ENCODE measurements around the gene OR2AT4. TPM values are rescaled to one million over a fixed set of nuclear protein-coding genes. Genes with fewer than 3 reads are reported as not detected.

The OR2AT4 gene
- total and polyA plus RNA-seq, 2 of the 8 experiments (the other 6 are each of a cell fraction or from before 2014, with no cell fraction given), result not detected

DNA sequence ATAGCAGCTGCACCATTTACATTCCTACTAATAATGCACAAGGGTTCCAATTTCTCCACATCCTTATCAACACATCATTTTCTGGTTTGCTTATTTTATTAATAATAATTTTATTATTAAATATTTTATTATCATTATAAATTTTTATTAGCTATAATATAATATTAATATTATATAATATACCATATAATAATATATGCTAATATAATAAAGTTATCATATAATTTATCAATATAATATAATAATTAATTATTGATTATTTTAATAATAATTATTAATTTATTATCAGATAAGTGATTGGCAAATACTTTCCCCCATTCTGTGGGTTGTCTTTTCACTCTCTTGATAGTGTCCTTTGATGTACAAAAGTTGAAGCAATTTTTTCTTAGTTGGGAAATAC is 27.7 kb downstream of the OR2AT4 start:
- Histone ChIP-seq H2BK12ac (ENCODE audit: low read depth, low read length) (no peak overlapping the region), H3K23ac (ENCODE audit: insufficient read length) (no peak overlapping the region), H3K56ac (replicated peaks; ENCODE audit: insufficient read length, low read depth, low read length) (no peak overlapping the region), H3K4me2 (ENCODE audit: insufficient read depth in 1 of 2, low read depth in 2 of 2, low read length in 2 of 2) (no peak overlapping the region), H3K36me3 (ENCODE audit: control insufficient read depth in 2 of 4, insufficient read depth in 4 of 4, low read length in 3 of 4) (no peaks in the 10 kb centered on the region), H2BK15ac (ENCODE audit: low read length) (no peak overlapping the region), H3K9me3 (ENCODE audit: insufficient read depth in 2 of 2, low read depth in 1 of 2, low read length in 1 of 2) (no peaks in the 10 kb centered on the region), H3K79me1 (ENCODE audit: low read depth, low read length) (no peaks in the 10 kb centered on the region), H3K4me1 (replicated peaks in 1 of 4; ENCODE audit: control insufficient read depth in 3 of 4, insufficient read depth in 4 of 4, low read length in 3 of 4) (peaks cover 0 to 2% (median 0%) of the 10 kb centered on the region in 4 experiments; a peak in 1 of 7 replicates), H4K8ac (ENCODE audit: extremely low read depth, insufficient read depth, low read length) (no peak overlapping the region), H3K79me2 (ENCODE audit: control insufficient read depth in 1 of 2, insufficient read depth in 2 of 2, low read length in 2 of 2) (no peaks in the 10 kb centered on the region), H4K5ac (ENCODE audit: insufficient read length, low read depth, low read length) (no peak overlapping the region), H2AFZ (ENCODE audit: low read length) (no peak overlapping the region), H2BK5ac (ENCODE audit: low read depth, low read length) (no peak overlapping the region), H3K18ac (ENCODE audit: extremely low read depth, low read length) (no peak overlapping the region), H3K4ac (replicated peaks; ENCODE audit: insufficient read length, low read depth, low read length) (no peak overlapping the region), H3K4me3 (ENCODE audit: extremely low read depth in 1 of 4, insufficient read depth in 2 of 4, low read depth in 3 of 4, low read length in 4 of 4) (no peak overlapping the region), H3K23me2 (ENCODE audit: low read depth, low read length) (no peaks in the 10 kb centered on the region), H3K9ac (replicated peaks in 1 of 4; ENCODE audit: extremely low read depth in 1 of 4, low read depth in 3 of 4, low read length in 3 of 4) (no peak overlapping the region), H4K20me1 (replicated peaks in 1 of 2; ENCODE audit: control insufficient read depth in 1 of 2, insufficient read depth in 2 of 2, low read length in 2 of 2) (no peaks in the 10 kb centered on the region), H4K91ac (replicated peaks; ENCODE audit: insufficient read length, low read length) (no peak overlapping the region), H3K27me3 (replicated peaks in 1 of 4; ENCODE audit: control insufficient read depth in 3 of 4, extremely low read depth in 1 of 4, insufficient read depth in 3 of 4, low read length in 3 of 4) (no peaks in the 10 kb centered on the region), H2BK20ac (ENCODE audit: low read length) (no peak overlapping the region), H3K27ac (ENCODE audit: low read depth, low read length) (no peak overlapping the region), H2AK5ac (ENCODE audit: low read depth, low read length) (no peak overlapping the region), H3K14ac (ENCODE audit: insufficient read length) (no peak overlapping the region), H2BK120ac (replicated peaks; ENCODE audit: low read depth, low read length) (no peak overlapping the region)
- POLR2A ChIA-PET (ENCODE audit: partially characterized antibody), result no interaction called here
- no peak for DNase-seq (ENCODE audit: low read depth in 1 of 2, low spot score in 2 of 2)
- CTCF ChIA-PET (ENCODE audit: partially characterized antibody), result interaction anchor here (0.8 to 1.3 kb wide), 4 partner anchors 37 to 70 kb away, joined by 3 to 8 read pairs (median 4); no protein-coding TSS in a partner anchor
- FAIRE-seq, result no peak
- TF ChIP-seq ASH2L (IDR thresholded peaks at IDR 0.05; ENCODE audit: low read length), result no peak
- no peak for TF ChIP-seq NANOG (IDR thresholded peaks at IDR 0.05; ENCODE audit: insufficient read depth, low read depth, low read length, poor library complexity, severe bottlenecking)
- TF ChIP-seq, protein P1, sequence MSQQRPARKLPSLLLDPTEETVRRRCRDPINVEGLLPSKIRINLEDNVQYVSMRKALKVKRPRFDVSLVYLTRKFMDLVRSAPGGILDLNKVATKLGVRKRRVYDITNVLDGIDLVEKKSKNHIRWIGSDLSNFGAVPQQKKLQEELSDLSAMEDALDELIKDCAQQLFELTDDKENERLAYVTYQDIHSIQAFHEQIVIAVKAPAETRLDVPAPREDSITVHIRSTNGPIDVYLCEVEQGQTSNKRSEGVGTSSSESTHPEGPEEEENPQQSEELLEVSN (IDR thresholded peaks at IDR 0.05), result no peak
- TF ChIP-seq CREB1 (IDR thresholded peaks at IDR 0.05), result no peak
- TF ChIP-seq CTBP2 (IDR thresholded peaks at IDR 0.05; ENCODE audit: borderline replicate concordance, insufficient read depth, insufficient read length, low read length), result no peak
- no peak for TF ChIP-seq JUN (IDR thresholded peaks at IDR 0.05; ENCODE audit: low read depth, low read length)
- TF ChIP-seq POLR2AphosphoS5 (IDR thresholded peaks at IDR 0.05; ENCODE audit: low read depth, low read length), result no peak
- no peak for TF ChIP-seq KDM4A (IDR thresholded peaks at IDR 0.05; ENCODE audit: low read depth, low read length, severe bottlenecking)
- TF ChIP-seq CEBPB (IDR thresholded peaks at IDR 0.05; ENCODE audit: low read depth, low read length), result no peak
- no peak for TF ChIP-seq SUZ12 (IDR thresholded peaks at IDR 0.05; ENCODE audit: low read length)
- TF ChIP-seq EP300 (IDR thresholded peaks at IDR 0.05; ENCODE audit: borderline replicate concordance in 1 of 2, low read depth in 2 of 2, low read length in 2 of 2), result no peak
- no peak for TF ChIP-seq RBBP5 (IDR thresholded peaks at IDR 0.05; ENCODE audit: borderline replicate concordance, low read depth, low read length)
- TF ChIP-seq, protein P2, sequence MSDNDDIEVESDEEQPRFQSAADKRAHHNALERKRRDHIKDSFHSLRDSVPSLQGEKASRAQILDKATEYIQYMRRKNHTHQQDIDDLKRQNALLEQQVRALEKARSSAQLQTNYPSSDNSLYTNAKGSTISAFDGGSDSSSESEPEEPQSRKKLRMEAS (IDR thresholded peaks at IDR 0.05), result no peak
